HepG2 (cell line): Measurements from ENCODE around the gene RIOK2. TPM values are rescaled to one million over a fixed set of nuclear protein-coding genes. Genes with fewer than 3 reads are reported as not detected.

ENCODE experiments used
- ATAC-seq: fragments of 200-7000 bp; cut with Tn5 transposase; 3 replicates; pipeline ENCODE4 v1.9.1; 2020; ENCODE audit warnings: mild to moderate bottlenecking, moderate library complexity
- BruUV-seq: library from RNA; stranded (reverse); fragments of 400-500 nt; replicated peaks from 2 replicates; lab custom pipeline; 2021; lab: Mats Ljungman, UMichigan
- CTCF ChIA-PET: fragments of 300-600 bp; formaldehyde crosslinking; extraction: SDS; loops from one replicate; lab custom pipeline; 2021; ENCODE audit warnings: low total read pairs, inconsistent platforms, low intra/inter-chr PET ratio; lab: Yijun Ruan, JAX
- POLR2A ChIA-PET: fragments of 350-600 bp; sonication (Branson Sonifier 250); formaldehyde crosslinking; loops from one replicate; lab custom pipeline; 2020; ENCODE audit warnings: antibody characterized with exemption, inconsistent platforms; lab: Yijun Ruan, JAX
- DNase-seq: peaks from one replicate; pipeline ENCODE4 v3.0.0-alpha.2; 2015; ENCODE audit warnings: low spot score
- FAIRE-seq: peaks from 3 replicates; lab custom pipeline; 2011; peaks lifted over from hg19 to GRCh38; lab: Jason Lieb, UNC
- H2AFZ ChIP-seq: one replicate; pipeline ENCODE4 v1.6.1; 2011; ENCODE audit warnings: low read length, inconsistent platforms
- H3K27ac ChIP-seq: fragments of 300-600 bp; 3 replicates; pipeline ENCODE4 v1.8.0; 2011; ENCODE audit warnings: mixed run types, mild to moderate bottlenecking, mixed read lengths, low read length, inconsistent platforms; ENCODE audit not compliant: insufficient read depth; ENCODE audit errors: extremely low read length
- H3K27me3 ChIP-seq, 2 experiments: fragments of 200-600 bp in 1 of 2; 2 replicates in 1 of 2; 3 replicates in 1 of 2; pipeline versions ENCODE4 v1.6.0 to v1.8.0; 2011; ENCODE audit warnings: low read length in 2 of 2, mild to moderate bottlenecking in 2 of 2, moderate library complexity in 2 of 2, inconsistent platforms in 1 of 2; ENCODE audit not compliant: insufficient read depth in 2 of 2, control insufficient read depth in 1 of 2
- H3K36me3 ChIP-seq, 2 experiments: fragments of 200-600 bp in 1 of 2; replicated peaks in 1 of 2; 2 replicates in 1 of 2; 3 replicates in 1 of 2; pipeline versions ENCODE4 v1.5.1 to v1.8.0; 2011; ENCODE audit warnings: low read length in 2 of 2, inconsistent platforms in 1 of 2; ENCODE audit not compliant: insufficient read depth in 2 of 2, control insufficient read depth in 1 of 2
- H3K4me1 ChIP-seq: 2 replicates; pipeline ENCODE4 v1.5.1; 2012; ENCODE audit warnings: low read length, inconsistent platforms; ENCODE audit not compliant: insufficient read depth
- H3K4me2 ChIP-seq: 2 replicates; pipeline ENCODE4 v1.6.0; 2011; ENCODE audit warnings: low read depth, low read length, inconsistent platforms
- H3K4me3 ChIP-seq, 3 experiments: fragments of 200-600 bp in 1 of 3; sonication (generic), shearing (Covaris generic) in 1 of 3; replicated peaks in 1 of 3; 2 replicates each; pipeline ENCODE4 v1.5.1; 2011 to 2016; ENCODE audit warnings: low read length in 3 of 3, inconsistent platforms in 2 of 3, low read depth in 2 of 3, mild to moderate bottlenecking in 2 of 3, control low read depth in 1 of 3, mixed read lengths in 1 of 3; ENCODE audit not compliant: insufficient read depth in 1 of 3
- H3K79me2 ChIP-seq: one replicate; pipeline ENCODE4 v1.6.1; 2011; ENCODE audit warnings: low read length, inconsistent platforms; ENCODE audit not compliant: insufficient read depth
- H3K9ac ChIP-seq: 2 replicates; pipeline ENCODE4 v1.6.0; 2011; ENCODE audit warnings: mild to moderate bottlenecking, low read depth, low read length, inconsistent platforms; ENCODE audit not compliant: insufficient read depth
- H3K9me3 ChIP-seq: 2 replicates; pipeline ENCODE4 v1.5.1; 2012; ENCODE audit warnings: mild to moderate bottlenecking, low read length
- H4K20me1 ChIP-seq: 2 replicates; pipeline ENCODE4 v1.6.0; 2011; ENCODE audit warnings: inconsistent platforms, mild to moderate bottlenecking, low read length, moderate library complexity; ENCODE audit not compliant: insufficient read depth
- AHR ChIP-seq: IDR thresholded peaks from 2 replicates; pipeline ENCODE4 v1.6.1; 2018; ENCODE audit warnings: missing genetic modification reagents, missing compliant biosample characterization
- EEA1 ChIP-seq: sonication (generic); formaldehyde crosslinking; IDR thresholded peaks from 2 replicates; pipeline ENCODE4 v1.5.1; 2020; ENCODE audit warnings: mild to moderate bottlenecking, missing genetic modification reagents, borderline replicate concordance
- FOXA1 ChIP-seq, 2 experiments: fragments of 450-650 bp in 1 of 2; sonication (generic) in 1 of 2; formaldehyde crosslinking in 1 of 2; IDR thresholded peaks; 2 replicates each; pipeline versions ENCODE4 v1.4.0 to v1.6.1; 2016 to 2020; ENCODE audit warnings: missing genetic modification reagents in 1 of 2
- KDM3A ChIP-seq: IDR thresholded peaks from 2 replicates; pipeline ENCODE4 v1.6.1; 2018; ENCODE audit warnings: low read depth, missing compliant biosample characterization
- MYC ChIP-seq: sonication (generic); formaldehyde crosslinking; IDR thresholded peaks from 2 replicates; pipeline ENCODE4 v1.9.0; 2021; ENCODE audit warnings: missing genetic modification reagents, borderline replicate concordance
- PHF20 ChIP-seq: sonication (generic); formaldehyde crosslinking; IDR thresholded peaks from 2 replicates; pipeline ENCODE4 v1.5.0; 2020; ENCODE audit warnings: mild to moderate bottlenecking, missing genetic modification reagents
- SIX1 ChIP-seq: sonication (generic); formaldehyde crosslinking; IDR thresholded peaks from 2 replicates; pipeline ENCODE4 v1.4.0; 2020; ENCODE audit warnings: missing genetic modification reagents, borderline replicate concordance
- SMARCC2 ChIP-seq: fragments of 450-650 bp; IDR thresholded peaks from 2 replicates; pipeline ENCODE4 v1.6.1; 2017; ENCODE audit warnings: antibody characterized with exemption, mild to moderate bottlenecking
- TEAD3 ChIP-seq: optimal IDR thresholded peaks from 2 replicates; pipeline ENCODE3; 2016; ENCODE audit warnings: borderline replicate concordance
- ZNF101 ChIP-seq: sonication (generic); formaldehyde crosslinking; IDR thresholded peaks from 2 replicates; pipeline ENCODE4 v1.4.0; 2020; ENCODE audit warnings: mild to moderate bottlenecking, low read depth, missing genetic modification reagents, borderline replicate concordance
- ZNF704 ChIP-seq: sonication (generic); formaldehyde crosslinking; IDR thresholded peaks from 2 replicates; pipeline ENCODE4 v1.8.1; 2023; ENCODE audit warnings: mild to moderate bottlenecking, inconsistent platforms, moderate library complexity, missing genetic modification reagents, borderline replicate concordance
- ZNF749 ChIP-seq: sonication (generic); formaldehyde crosslinking; IDR thresholded peaks from 2 replicates; pipeline ENCODE4 v1.8.0; 2022; ENCODE audit warnings: mild to moderate bottlenecking, missing genetic modification reagents, moderate library complexity, borderline replicate concordance
- WGBS: methylation state at CpG from one replicate; pipeline ENCODE4 v1.1.6; 2017; ENCODE audit warnings: low lambda C conversion rate; 5-methylcytosine and 5-hydroxymethylcytosine counted together
- in situ Hi-C: cut with HindIII; loops from 2 replicates; pipeline ENCODE4 v1.10.0; 2017; ENCODE audit warnings: low pct_unique_long_range_greater_than_20kb; ENCODE audit not compliant: extremely low pct_ligation_motif_present
- intact Hi-C: fragments of 100-400 bp; cut with micrococcal nuclease; formaldehyde crosslinking; loops from one replicate; pipeline ENCODE4 v1.10.0; 2022; ENCODE audit not compliant: unreplicated experiment
- polyA plus RNA-seq, 8 experiments: library from polyadenylated mRNA; depleted of rRNA in 3 of 8; stranded (reverse) in 7 of 8; unstranded in 1 of 8; fragments of >200 nt; fragmentation: Illumina TruSeq in 4 of 8; extraction: Trizol in 4 of 8; gene quantifications; 2 replicates each; pipeline versions ENCODE4 v1.2.1 to v1.2.3, GENCODE V29; 2011 to 2016; ENCODE audit warnings: low read depth in 4 of 8, missing spikeins in 1 of 8, mixed read lengths in 1 of 8; ENCODE audit not compliant: insufficient read depth in 1 of 8
- total RNA-seq, 5 experiments: library from RNA; depleted of rRNA; stranded (reverse); fragments of >200 nt; fragmentation: Illumina TruSeq; extraction: Trizol; gene quantifications; 2 replicates each; pipeline ENCODE4 v1.2.3, GENCODE V29; 2016; ENCODE audit warnings: low read depth in 1 of 5
- TF ChIP-seq, protein P1 (sequence below): sonication (generic); formaldehyde crosslinking; IDR thresholded peaks from 2 replicates; pipeline ENCODE4 v1.8.0; 2023; ENCODE audit warnings: mild to moderate bottlenecking, missing genetic modification reagents
- TF ChIP-seq, protein P2 (sequence below): IDR thresholded peaks from 2 replicates; pipeline ENCODE4 v1.6.1; 2016; ENCODE audit warnings: missing biosample characterization, missing genetic modification reagents, low read depth

Gene RIOK2
- total and polyA plus RNA-seq, 2 of the 13 experiments (the other 11 are each of a cell fraction or from before 2014, with no cell fraction given): 8.1 to 46.6 TPM

DNA sequence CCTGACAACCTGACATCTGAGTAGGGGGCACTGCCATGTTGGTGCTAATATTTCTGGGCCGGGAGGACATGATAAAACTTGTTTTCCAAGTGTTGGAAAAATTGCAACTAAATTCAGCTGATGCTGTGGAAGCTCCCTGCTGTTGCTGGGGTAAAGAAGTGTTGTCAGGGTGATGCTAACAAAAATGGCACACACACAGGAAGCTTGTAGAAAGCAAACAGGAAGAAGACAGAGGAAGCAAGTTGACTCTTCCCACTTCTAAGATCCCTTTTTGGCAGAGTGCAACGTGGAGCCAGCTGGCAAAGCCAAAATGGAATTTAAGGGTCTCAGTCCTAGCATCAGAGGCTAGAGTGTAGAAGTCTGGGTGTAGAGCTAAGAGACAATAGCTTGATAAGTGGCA, 11.3 kb upstream of the RIOK2 start:
- Histone ChIP-seq H3K4me1 (no peaks in the 10 kb centered on the region), H3K9ac (no peak overlapping the region), H3K27me3 (no peaks in the 10 kb centered on the region), H3K4me3 (no peak overlapping the region), H4K20me1 (no peaks in the 10 kb centered on the region), H3K27ac (no peak overlapping the region), H2AFZ (no peak overlapping the region), H3K4me2 (no peak overlapping the region), H3K79me2 (no peaks in the 10 kb centered on the region), H3K9me3 (no peaks in the 10 kb centered on the region), H3K36me3 (no peaks in the 10 kb centered on the region)
- in situ Hi-C loops: no loop called here
- DNase-seq (no peak), ATAC-seq (no peak), FAIRE-seq (no peak)
- POLR2A ChIA-PET: no interaction called here
- TF ChIP-seq PHF20 (CRISPR knock-in tag) (no peak), ZNF749 (CRISPR knock-in tag) (no peak), KDM3A (no peak), TEAD3 (CRISPR knock-in tag) (no peak)
- TF ChIP-seq, protein P1, sequence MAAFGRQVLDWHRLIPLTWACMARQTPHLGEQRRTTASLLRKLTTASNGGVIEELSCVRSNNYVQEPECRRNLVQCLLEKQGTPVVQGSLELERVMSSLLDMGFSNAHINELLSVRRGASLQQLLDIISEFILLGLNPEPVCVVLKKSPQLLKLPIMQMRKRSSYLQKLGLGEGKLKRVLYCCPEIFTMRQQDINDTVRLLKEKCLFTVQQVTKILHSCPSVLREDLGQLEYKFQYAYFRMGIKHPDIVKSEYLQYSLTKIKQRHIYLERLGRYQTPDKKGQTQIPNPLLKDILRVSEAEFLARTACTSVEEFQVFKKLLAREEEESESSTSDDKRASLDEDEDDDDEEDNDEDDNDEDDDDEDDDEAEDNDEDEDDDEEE (CRISPR knock-in tag): no peak
- CTCF ChIA-PET: no interaction called here
- intact Hi-C loops: no loop called here
- WGBS: 10% methylated on average over 2 of the region's 2 CpGs
- BruUV-seq: no TSS peak

DNA sequence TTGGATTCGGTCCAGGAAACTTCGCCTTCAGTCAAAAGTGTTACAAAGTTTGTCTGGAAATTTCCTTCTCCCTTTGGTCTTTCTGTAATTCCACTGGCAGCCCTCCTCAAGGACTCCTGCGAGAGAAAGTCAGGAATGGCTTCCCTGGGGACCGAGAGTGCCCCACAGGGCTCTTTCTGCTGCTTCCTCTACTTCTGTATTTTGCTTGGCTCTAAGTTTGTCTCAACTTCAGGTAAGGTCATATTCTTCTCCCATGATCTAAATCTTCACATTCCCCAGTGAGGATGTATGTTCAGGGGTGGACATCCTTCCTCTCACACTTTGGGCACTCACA, 10.3 kb upstream of the RIOK2 start:
- no peak overlapping the region for H3K4me3 ChIP-seq
- no peak for TF ChIP-seq SMARCC2
- TF ChIP-seq SIX1 (CRISPR knock-in tag): no peak
- TF ChIP-seq AHR (CRISPR knock-in tag): no peak
- TF ChIP-seq, protein P2, sequence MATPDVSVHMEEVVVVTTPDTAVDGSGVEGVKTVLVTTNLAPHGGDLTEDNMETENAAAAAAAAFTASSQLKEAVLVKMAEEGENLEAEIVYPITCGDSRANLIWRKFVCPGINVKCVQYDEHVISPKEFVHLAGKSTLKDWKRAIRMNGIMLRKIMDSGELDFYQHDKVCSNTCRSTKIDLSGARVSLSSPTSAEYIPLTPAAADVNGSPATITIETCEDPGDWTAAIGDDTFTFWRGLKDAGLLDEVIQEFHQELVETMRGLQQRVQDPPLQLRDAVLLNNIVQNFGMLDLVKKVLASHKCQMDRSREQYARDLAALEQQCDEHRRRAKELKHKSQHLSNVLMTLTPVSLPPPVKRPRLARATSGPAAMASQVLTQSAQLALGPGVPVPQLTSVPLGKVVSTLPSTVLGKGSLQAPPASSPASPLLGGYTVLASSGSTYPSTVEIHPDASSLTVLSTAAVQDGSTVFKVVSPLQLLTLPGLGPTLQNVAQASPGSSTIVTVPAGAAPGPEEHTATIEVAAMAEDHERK (CRISPR knock-in tag): no peak
- no peak for TF ChIP-seq FOXA1 (IDR thresholded peaks at IDR 0.05)
- no peak for TF ChIP-seq FOXA1 (CRISPR knock-in tag; IDR thresholded peaks at IDR 0.05)
- TF ChIP-seq EEA1: no peak
- no peak for TF ChIP-seq PHF20 (CRISPR knock-in tag)
- TF ChIP-seq ZNF101 (CRISPR knock-in tag): no peak
- no peak for TF ChIP-seq MYC (CRISPR knock-in tag)
- no peak for TF ChIP-seq ZNF704
- no peaks in the 10 kb centered on the region for H3K36me3 ChIP-seq
- H3K9ac ChIP-seq: no peak overlapping the region
- H4K20me1 ChIP-seq: no peaks in the 10 kb centered on the region
- no peak for DNase-seq
- no peak overlapping the region for H3K4me2 ChIP-seq
- intact Hi-C loops: no loop called here
- ChIA-PET CTCF (no interaction called here), POLR2A (interaction anchor here (0.9 kb wide), 1 partner anchor 10 kb away, joined by 3 read pairs; the partner anchor contains the start of gene RIOK2)
- in situ Hi-C loops: no loop called here
- 82% methylated on average over 4 of the region's 4 CpGs for WGBS
- no TSS peak for BruUV-seq
- no peaks in the 10 kb centered on the region for H3K9me3 ChIP-seq
- no peak for FAIRE-seq
- no peak overlapping the region for H2AFZ ChIP-seq
- no peaks in the 10 kb centered on the region for H3K79me2 ChIP-seq
- H3K27me3 ChIP-seq: no peaks in the 10 kb centered on the region
- H3K4me1 ChIP-seq: no peaks in the 10 kb centered on the region
- H3K27ac ChIP-seq: no peak overlapping the region
- ATAC-seq: no peak
